Activated naive CD4-positive, alpha-beta T cell treated with anti-CD3 and anti-CD28 coated beads, Interleukin-2, amount 50 U/mL, for 72 hours (primary cell): ENCODE data around the gene DBNDD2. TPM values are rescaled to one million over a fixed set of nuclear protein-coding genes. Genes with fewer than 3 reads are reported as not detected.

Source experiments
- ATAC-seq, 2 donors: fragments of 150-1000 bp; cut with Tn5 transposase; 2 replicates each; pipeline ENCODE4 v1.10.0; 2021; ENCODE audit warnings: mild to moderate bottlenecking in 2 of 2, moderate library complexity in 2 of 2
- DNase-seq, 2 donors: peaks; one replicate each; pipeline ENCODE4 v3.0.0; 2021 to 2022; ENCODE audit warnings: low spot score in 2 of 2
- H3K27ac Mint-ChIP-seq, 2 donors: one replicate each; pipeline ENCODE4 v1.8.0; 2022; ENCODE audit warnings: mild to moderate bottlenecking in 2 of 2, mixed read lengths in 2 of 2
- H3K36me3 Mint-ChIP-seq, 2 donors: one replicate each; pipeline ENCODE4 v1.8.0; 2022; ENCODE audit warnings: mixed read lengths in 2 of 2
- H3K9me3 Mint-ChIP-seq, 2 donors: one replicate each; pipeline ENCODE4 v1.8.0; 2022; ENCODE audit warnings: mixed read lengths in 2 of 2
- total RNA-seq, 2 donors: library from RNA; stranded (reverse); gene quantifications; one replicate each; pipeline ENCODE4 v1.2.3, GENCODE V29; 2022

The DBNDD2 gene
- total RNA-seq, 2 donors from 2014 or later: 22.7 to 50.9 TPM

DNA sequence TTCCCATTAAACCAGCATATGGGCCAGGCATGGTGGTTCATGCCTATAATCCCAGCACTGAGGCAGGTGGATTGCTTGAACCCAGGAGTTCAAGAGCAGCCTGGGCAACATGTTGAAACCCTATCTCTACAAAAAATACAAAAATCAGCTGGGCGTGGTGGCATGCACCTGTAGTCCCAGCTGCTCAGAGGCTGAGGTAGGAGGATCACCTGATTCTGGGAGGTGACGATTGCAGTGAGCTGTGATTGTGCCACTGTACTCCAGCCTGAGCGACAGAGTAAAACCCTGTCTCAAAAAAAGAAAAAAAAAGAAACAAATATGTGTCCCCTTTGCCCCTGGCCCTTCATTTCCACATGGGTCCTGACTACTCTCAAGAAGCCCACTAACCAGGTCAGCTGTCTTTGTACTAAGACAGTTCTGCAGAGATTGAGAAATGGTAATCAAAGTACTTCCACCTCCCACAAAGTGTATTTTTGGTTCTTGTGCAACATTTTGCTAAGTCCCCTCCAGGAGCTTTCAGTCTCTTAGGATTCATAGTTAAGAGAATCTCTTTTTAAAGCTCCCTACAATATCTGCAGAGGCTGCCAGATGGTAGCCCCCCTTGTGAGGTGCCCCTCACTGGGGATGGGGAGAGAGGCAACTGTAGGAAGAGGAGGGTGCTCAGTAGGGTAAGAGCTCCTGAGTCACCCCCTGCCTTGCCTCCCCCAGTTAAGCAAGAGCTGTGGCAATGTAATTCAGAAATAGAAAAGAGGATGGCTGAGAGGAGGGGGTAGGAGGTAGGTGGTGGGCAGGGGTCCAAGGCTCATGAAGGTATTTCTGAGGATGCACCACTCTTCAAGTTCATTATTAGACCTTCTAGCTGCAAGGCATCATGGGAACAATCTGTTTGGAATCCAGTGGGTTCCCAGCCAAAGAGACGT lies 44.9 kb downstream of the DBNDD2 start:
- Mint-ChIP-seq H3K27ac (no peak overlapping the region), H3K36me3 (no peaks in the 10 kb centered on the region), H3K9me3 (no peaks in the 10 kb centered on the region)
- ATAC-seq (no peak), DNase-seq (no peak)

DNA sequence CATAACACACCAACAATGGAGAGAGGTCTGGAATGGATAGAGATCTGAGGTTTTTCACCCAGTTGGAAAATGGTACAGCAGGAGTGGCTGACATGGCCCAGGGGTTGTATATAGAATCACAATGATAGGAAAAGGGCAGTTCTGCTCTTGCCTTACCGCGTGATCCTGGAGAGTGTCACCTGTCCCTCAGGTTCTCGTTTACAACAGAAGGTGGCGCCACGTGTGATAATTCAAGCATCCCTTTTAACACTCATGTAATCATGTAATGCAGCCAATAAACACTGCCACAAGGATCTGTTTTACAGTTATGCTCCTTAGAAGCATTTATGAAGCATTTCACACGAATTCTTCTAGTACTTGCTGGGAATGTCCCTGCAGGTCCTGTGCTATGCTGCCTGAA lies 48.5 kb downstream of the DBNDD2 start:
- Mint-ChIP-seq H3K9me3 (no peaks in the 10 kb centered on the region), H3K27ac (no peak overlapping the region), H3K36me3 (no peaks in the 10 kb centered on the region)
- peak in 1 of 2 donors; percentile 43 for DNase-seq
- ATAC-seq: peak; percentile 63 to 68

GRCh38 chr20:45459606-45460005 lies 51.5 kb downstream of the DBNDD2 start:
- ATAC-seq: no peak
- no peaks in the 10 kb centered on the region for H3K36me3 Mint-ChIP-seq
- no peak overlapping the region for H3K27ac Mint-ChIP-seq
- H3K9me3 Mint-ChIP-seq: no peaks in the 10 kb centered on the region
- DNase-seq: no peak

Other genes starting within 250 kb of the DBNDD2 start
- not detected for gene PI3, start 233.4 kb upstream of the DBNDD2 start, total RNA-seq
- not detected for gene SEMG1, start 201.3 kb upstream of the DBNDD2 start, total RNA-seq
- gene SEMG2, start 186.9 kb upstream of the DBNDD2 start, total RNA-seq: not detected
- not detected for gene SLPI, start 153.7 kb upstream of the DBNDD2 start, total RNA-seq
- not detected for gene RBPJL, start 101.4 kb upstream of the DBNDD2 start, total RNA-seq
- gene MATN4, start 100.0 kb upstream of the DBNDD2 start, total RNA-seq: 1 to 10 TPM in 1 of 2 donors, under 1 TPM in 1; 0.11 to 1.4 TPM
- 10 to 100 TPM; 23.5 to 33.0 TPM for gene SDC4, start 59.9 kb upstream of the DBNDD2 start, total RNA-seq
- 10 to 100 TPM; 28.0 to 33.3 TPM for gene SYS1, start 45.1 kb upstream of the DBNDD2 start, total RNA-seq
- gene TP53TG5, start 30.0 kb upstream of the DBNDD2 start, total RNA-seq: under 1 TPM; 0.16 to 0.45 TPM
- gene PIGT, start 7.9 kb downstream of the DBNDD2 start, total RNA-seq: 10 to 100 TPM; 45.0 to 59.1 TPM
- 1 to 10 TPM; 1.2 to 2.5 TPM for gene WFDC2, start 61.5 kb downstream of the DBNDD2 start, total RNA-seq
- gene SPINT3, start 107.3 kb downstream of the DBNDD2 start, total RNA-seq: not detected
- not detected for gene WFDC6, start 131.2 kb downstream of the DBNDD2 start, total RNA-seq
- not detected for gene EPPIN, start 139.1 kb downstream of the DBNDD2 start, total RNA-seq
- not detected for gene WFDC8, start 171.0 kb downstream of the DBNDD2 start, total RNA-seq
- not detected for gene WFDC10A, start 221.4 kb downstream of the DBNDD2 start, total RNA-seq
- gene WFDC9, start 223.0 kb downstream of the DBNDD2 start, total RNA-seq: not detected